Smooth muscle cell (in vitro differentiated cells): ENCODE measurements around the gene CSTPP1. TPM values are rescaled to one million over a fixed set of nuclear protein-coding genes. Genes with fewer than 3 reads are reported as not detected.
A peak's percentile ranks its signal among the peaks of the same experiment; 100 is the strongest.

Source experiments
- DNase-seq: peaks from one replicate; lab custom pipeline; 2025; ENCODE audit not compliant: unreplicated experiment; lab: John Stamatoyannopoulos, UW
- H2AFZ ChIP-seq: fragments of 200-600 bp; sonication (generic); 2 replicates; pipeline ENCODE4 v1.6.0; 2016; ENCODE audit warnings: antibody characterized with exemption, low read depth, mild to moderate bottlenecking
- H3F3A ChIP-seq: fragments of 200-600 bp; sonication (generic); 2 replicates; pipeline ENCODE4 v1.6.0; 2017; ENCODE audit warnings: antibody characterized with exemption, low read depth
- H3K27ac ChIP-seq: fragments of 200-600 bp; sonication (generic); 2 replicates; pipeline ENCODE4 v1.5.1; 2016; ENCODE audit warnings: low read depth, mild to moderate bottlenecking
- H3K27me3 ChIP-seq: fragments of 200-600 bp; sonication (generic); 2 replicates; pipeline ENCODE4 v1.6.1; 2016; ENCODE audit warnings: low read depth, mild to moderate bottlenecking
- H3K36me3 ChIP-seq: fragments of 200-600 bp; sonication (generic); 2 replicates; pipeline ENCODE4 v1.5.1; 2016; ENCODE audit warnings: low read depth
- H3K4me1 ChIP-seq: fragments of 200-600 bp; sonication (generic); 2 replicates; pipeline ENCODE4 v1.5.1; 2016; ENCODE audit warnings: low read depth
- H3K4me2 ChIP-seq: fragments of 200-600 bp; sonication (generic); 2 replicates; pipeline ENCODE4 v1.6.0; 2016; ENCODE audit warnings: mild to moderate bottlenecking
- H3K4me3 ChIP-seq: fragments of 200-600 bp; sonication (generic); 2 replicates; pipeline ENCODE4 v1.5.1; 2016; ENCODE audit warnings: mild to moderate bottlenecking
- H3K79me2 ChIP-seq: fragments of 200-600 bp; sonication (generic); 2 replicates; pipeline ENCODE4 v1.6.0; 2016; ENCODE audit warnings: low read depth, mild to moderate bottlenecking
- H3K9ac ChIP-seq: fragments of 200-600 bp; sonication (generic); 2 replicates; pipeline ENCODE4 v1.6.0; 2016; ENCODE audit warnings: low read depth
- H3K9me3 ChIP-seq: fragments of 200-600 bp; sonication (generic); replicated peaks from 2 replicates; pipeline ENCODE4 v1.5.1; 2016; ENCODE audit warnings: low read depth
- H4K20me1 ChIP-seq: fragments of 200-600 bp; sonication (generic); 2 replicates; pipeline ENCODE4 v1.6.0; 2016; ENCODE audit warnings: low read depth
- CTCF ChIP-seq: fragments of 200-600 bp; sonication (generic); IDR thresholded peaks from 2 replicates; pipeline ENCODE4 v1.5.1; 2017; ENCODE audit warnings: borderline replicate concordance, mild to moderate bottlenecking, antibody characterized with exemption; ENCODE audit not compliant: insufficient read depth, poor library complexity, severe bottlenecking
- WGBS: methylation state at CpG from one replicate; pipeline ENCODE4 v1.1.7; 2016; ENCODE audit warnings: low lambda C conversion rate; 5-methylcytosine and 5-hydroxymethylcytosine counted together
- polyA plus RNA-seq: library from polyadenylated mRNA; unstranded; fragments of >200 nt; fragmentation: Nextera tagmentation; extraction: Ambion mirVana; gene quantifications from 2 replicates; pipeline ENCODE4 v1.2.1, GENCODE V29; 2016
- total RNA-seq: library from RNA; depleted of rRNA; stranded (reverse); fragments of >200 nt; gene quantifications from 2 replicates; pipeline ENCODE4 v1.2.3, GENCODE V29; 2014

Gene CSTPP1
- total and polyA plus RNA-seq, 2 experiments from 2014 or later, result 37.4 to 44.8 TPM

GRCh38 chr11:47057365-47057764 lies 120.8 kb downstream of the CSTPP1 start:
- H3K27ac ChIP-seq, result no peak overlapping the region
- H3K36me3 ChIP-seq, result no peaks in the 10 kb centered on the region
- H3K9ac ChIP-seq, result no peak overlapping the region
- H3K4me1 ChIP-seq, result peaks cover 18% of the 10 kb centered on the region
- no peak for DNase-seq
- H4K20me1 ChIP-seq, result peaks cover 16% of the 10 kb centered on the region
- no peaks in the 10 kb centered on the region for H3K79me2 ChIP-seq
- no peak overlapping the region for H3K4me3 ChIP-seq
- H3K4me2 ChIP-seq, result no peak overlapping the region
- no peaks in the 10 kb centered on the region for H3K27me3 ChIP-seq
- no peak overlapping the region for H2AFZ ChIP-seq
- H3F3A ChIP-seq, result peaks cover 8% of the 10 kb centered on the region
- TF ChIP-seq CTCF, result no peak
- H3K9me3 ChIP-seq, result no peaks in the 10 kb centered on the region

GRCh38 chr11:47060807-47061206 lies 124.2 kb downstream of the CSTPP1 start:
- Histone ChIP-seq H3K9me3 (no peaks in the 10 kb centered on the region), H3K4me3 (no peak overlapping the region), H3K4me2 (peak overlapping the region; percentile 35), H2AFZ (no peak overlapping the region), H3K79me2 (no peaks in the 10 kb centered on the region), H3K4me1 (peaks cover 18% of the 10 kb centered on the region), H3F3A (peaks cover 5% of the 10 kb centered on the region), H3K36me3 (no peaks in the 10 kb centered on the region), H4K20me1 (peaks cover 7% of the 10 kb centered on the region), H3K9ac (no peak overlapping the region), H3K27me3 (no peaks in the 10 kb centered on the region), H3K27ac (no peak overlapping the region)
- TF ChIP-seq CTCF, result no peak
- no peak for DNase-seq
- 49% methylated on average over 2 of the region's 2 CpGs for WGBS

- Histone ChIP-seq H3K36me3 (no peaks in the 10 kb centered on the region), H3K4me1 (peaks cover 12% of the 10 kb centered on the region), H3K9me3 (no peaks in the 10 kb centered on the region), H3K4me2 (peak overlapping the region; percentile 35), H3K79me2 (no peaks in the 10 kb centered on the region), H3F3A (peaks cover 5% of the 10 kb centered on the region), H3K27me3 (no peaks in the 10 kb centered on the region), H4K20me1 (peaks cover 4% of the 10 kb centered on the region), H3K9ac (no peak overlapping the region), H2AFZ (no peak overlapping the region), H3K27ac (no peak overlapping the region), H3K4me3 (no peak overlapping the region)
- DNase-seq, result no peak
- no peak for TF ChIP-seq CTCF
- 58% methylated on average over 3 of the region's 3 CpGs for WGBS
These were observed 125.0 kb downstream of the CSTPP1 start for GRCh38 chr11:47061429-47062178.

- Histone ChIP-seq H3K27me3 (no peaks in the 10 kb centered on the region), H3K9me3 (no peaks in the 10 kb centered on the region), H3K27ac (no peak overlapping the region), H3K79me2 (no peaks in the 10 kb centered on the region), H2AFZ (no peak overlapping the region), H3K4me2 (no peak overlapping the region), H3F3A (peaks cover 4% of the 10 kb centered on the region), H3K4me1 (peaks cover 8% of the 10 kb centered on the region), H3K4me3 (no peak overlapping the region), H3K9ac (no peak overlapping the region), H3K36me3 (no peaks in the 10 kb centered on the region), H4K20me1 (no peaks in the 10 kb centered on the region)
- 98% methylated on average over 2 of the region's 2 CpGs for WGBS
- DNase-seq, result no peak
- no peak for TF ChIP-seq CTCF
These were observed 126.2 kb downstream of the CSTPP1 start for GRCh38 chr11:47062736-47063135.
